Ovary (tissue), 3 donors: Measurements from ENCODE around the gene STUB1.

Source experiments
- CTCF ChIP-seq, 3 donors: fragments of 450-650 bp in 2 of 3; fragments of 200-600 bp in 1 of 3; IDR thresholded peaks; one replicate each; pipeline versions ENCODE4 v1.5.1 to v1.8.0; 2016 to 2022; ENCODE audit warnings: antibody characterized with exemption in 3 of 3, mild to moderate bottlenecking in 1 of 3
- EP300 ChIP-seq: sonication (generic); formaldehyde crosslinking; IDR thresholded peaks from one replicate; pipeline ENCODE4 v1.6.1; 2017; ENCODE audit warnings: antibody characterized with exemption
- POLR2A ChIP-seq: fragments of 450-650 bp; IDR thresholded peaks from one replicate; pipeline ENCODE4 v1.6.1; 2017; ENCODE audit warnings: antibody characterized with exemption, mild to moderate bottlenecking, moderate library complexity
- donor health status: DM: no; HTN: no; CAD: no.

DNA sequence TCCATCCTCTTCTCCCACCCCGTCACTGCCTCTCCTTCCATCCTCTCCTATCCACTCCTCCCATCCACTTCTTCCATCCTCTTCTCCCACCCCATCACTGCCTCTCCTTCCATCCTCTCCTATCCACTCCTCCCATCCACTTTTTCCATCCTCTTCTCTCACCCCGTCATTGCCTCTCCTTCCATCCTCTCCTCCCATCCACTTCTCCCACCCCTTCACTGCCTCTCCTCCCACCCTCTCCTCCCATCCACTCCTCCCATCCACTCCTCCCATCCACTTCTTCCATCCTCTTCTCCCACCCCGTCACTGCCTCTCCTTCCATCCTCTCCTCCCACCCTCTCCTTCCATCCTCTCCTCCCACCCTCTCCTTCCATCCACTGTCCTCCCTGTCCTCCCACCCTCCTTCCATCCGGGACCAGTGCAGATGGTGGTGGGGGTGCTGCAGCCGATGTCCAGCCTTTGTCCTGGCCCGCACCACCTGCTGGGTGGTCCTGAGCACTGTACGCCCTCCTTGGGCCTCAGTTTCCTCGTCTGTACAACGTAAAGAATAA, 48.3 kb upstream of the STUB1 start:
- no peak for TF ChIP-seq CTCF (IDR thresholded peaks at IDR 0.05)
- TF ChIP-seq POLR2A, result no peak
- no peak for TF ChIP-seq EP300
